HG03432 (cell line): Measurements from ENCODE around the gene GJB2.

Source experiments
- ATAC-seq: cut with Tn5 transposase; IDR thresholded peaks from one replicate; pipeline ENCODE4 v1.9.1; 2021; ENCODE audit warnings: mild to moderate bottlenecking, moderate library complexity; ENCODE audit not compliant: unreplicated experiment

The GJB2 gene

GRCh38 chr13:20142927-20143480 lies 49.7 kb downstream of the GJB2 start:
- no peak for ATAC-seq

- no peak for ATAC-seq
These were observed 50.5 kb downstream of the GJB2 start for GRCh38 chr13:20142023-20142926.

GRCh38 chr13:20141238-20142022 lies 51.3 kb downstream of the GJB2 start:
- ATAC-seq: no peak

GRCh38 chr13:20140487-20140886 lies 52.3 kb downstream of the GJB2 start:
- ATAC-seq: no peak

- ATAC-seq: no peak
These were observed 54.9 kb downstream of the GJB2 start for GRCh38 chr13:20137875-20138274.
